ENCODE results near the gene CFAP65. TPM values are rescaled to one million over a fixed set of nuclear protein-coding genes. Genes with fewer than 3 reads are reported as not detected.

Gene CFAP65
- total RNA-seq, 1 experiment from 2014 or later = 0.33 TPM

- Histone ChIP-seq H3K9me3 (ENCODE audit: control insufficient read depth, insufficient read depth, low read depth, low read length) (no peaks in the 10 kb centered on the region), H3K36me3 (ENCODE audit: control insufficient read depth, insufficient read depth, low read length) (no peaks in the 10 kb centered on the region), H3K27me3 (ENCODE audit: control insufficient read depth, insufficient read depth, low read length) (peaks cover 7% of the 10 kb centered on the region; the same call in 1 of the 2 replicates), H3K4me3 (ENCODE audit: low read depth in 2 of 2, low read length in 2 of 2) (no peak overlapping the region), H3K4me1 (ENCODE audit: control insufficient read depth, insufficient read depth, low read length) (peaks cover 5% of the 10 kb centered on the region; the same call in 1 of the 2 replicates), H3K27ac (ENCODE audit: low read length) (no peak overlapping the region)
- ATAC-seq (no peak), DNase-seq (ENCODE audit: low read depth, low spot score) (no peak)
- ChIA-PET CTCF (no interaction called here), POLR2A (no interaction called here)
- intact Hi-C loops (cut with micrococcal nuclease; ENCODE audit: unreplicated experiment) = no loop called here
- BruUV-seq (replicated peaks) = no TSS peak
- in situ Hi-C loops (cut with HindIII; ENCODE audit: low pct_unique_long_range_greater_than_20kb, low sequenced_read_pairs) = no loop called here
- no peak for TF ChIP-seq POLR2AphosphoS5 (IDR thresholded peaks at IDR 0.05; ENCODE audit: low read depth, low read length)
- no peak for TF ChIP-seq SIN3A (IDR thresholded peaks at IDR 0.05; ENCODE audit: borderline replicate concordance, insufficient read depth, low read depth, low read length)
- no peak for TF ChIP-seq REST (IDR thresholded peaks at IDR 0.05; ENCODE audit: insufficient read depth in 1 of 2, low read depth in 2 of 2, low read length in 1 of 2)
- TF ChIP-seq TCF7L2 (IDR thresholded peaks at IDR 0.05; ENCODE audit: low read depth, low read length) = no peak
- TF ChIP-seq, protein P1, sequence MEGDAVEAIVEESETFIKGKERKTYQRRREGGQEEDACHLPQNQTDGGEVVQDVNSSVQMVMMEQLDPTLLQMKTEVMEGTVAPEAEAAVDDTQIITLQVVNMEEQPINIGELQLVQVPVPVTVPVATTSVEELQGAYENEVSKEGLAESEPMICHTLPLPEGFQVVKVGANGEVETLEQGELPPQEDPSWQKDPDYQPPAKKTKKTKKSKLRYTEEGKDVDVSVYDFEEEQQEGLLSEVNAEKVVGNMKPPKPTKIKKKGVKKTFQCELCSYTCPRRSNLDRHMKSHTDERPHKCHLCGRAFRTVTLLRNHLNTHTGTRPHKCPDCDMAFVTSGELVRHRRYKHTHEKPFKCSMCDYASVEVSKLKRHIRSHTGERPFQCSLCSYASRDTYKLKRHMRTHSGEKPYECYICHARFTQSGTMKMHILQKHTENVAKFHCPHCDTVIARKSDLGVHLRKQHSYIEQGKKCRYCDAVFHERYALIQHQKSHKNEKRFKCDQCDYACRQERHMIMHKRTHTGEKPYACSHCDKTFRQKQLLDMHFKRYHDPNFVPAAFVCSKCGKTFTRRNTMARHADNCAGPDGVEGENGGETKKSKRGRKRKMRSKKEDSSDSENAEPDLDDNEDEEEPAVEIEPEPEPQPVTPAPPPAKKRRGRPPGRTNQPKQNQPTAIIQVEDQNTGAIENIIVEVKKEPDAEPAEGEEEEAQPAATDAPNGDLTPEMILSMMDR (IDR thresholded peaks at IDR 0.05) = no peak
Measured at GRCh38 chr2:218975060-218975777, 66.1 kb downstream of the CFAP65 start.

- BruUV-seq (replicated peaks) = no TSS peak
- DNase-seq (ENCODE audit: low read depth, low spot score) = no peak
- ChIA-PET CTCF (no interaction called here), POLR2A (no interaction called here)
- Histone ChIP-seq H3K4me3 (ENCODE audit: low read depth in 2 of 2, low read length in 2 of 2) (no peak overlapping the region), H3K9me3 (ENCODE audit: control insufficient read depth, insufficient read depth, low read depth, low read length) (no peaks in the 10 kb centered on the region), H3K36me3 (ENCODE audit: control insufficient read depth, insufficient read depth, low read length) (no peaks in the 10 kb centered on the region), H3K4me1 (ENCODE audit: control insufficient read depth, insufficient read depth, low read length) (no peaks in the 10 kb centered on the region), H3K27me3 (ENCODE audit: control insufficient read depth, insufficient read depth, low read length) (peaks cover 7% of the 10 kb centered on the region), H3K27ac (ENCODE audit: low read length) (no peak overlapping the region)
- intact Hi-C loops (cut with micrococcal nuclease; ENCODE audit: unreplicated experiment) = no loop called here
- TF ChIP-seq SIN3A (IDR thresholded peaks at IDR 0.05; ENCODE audit: borderline replicate concordance, insufficient read depth, low read depth, low read length) = no peak
- in situ Hi-C loops (cut with HindIII; ENCODE audit: low pct_unique_long_range_greater_than_20kb, low sequenced_read_pairs) = no loop called here
- ATAC-seq = no peak
Measured at GRCh38 chr2:218970894-218971293, 70.4 kb downstream of the CFAP65 start.

DNA sequence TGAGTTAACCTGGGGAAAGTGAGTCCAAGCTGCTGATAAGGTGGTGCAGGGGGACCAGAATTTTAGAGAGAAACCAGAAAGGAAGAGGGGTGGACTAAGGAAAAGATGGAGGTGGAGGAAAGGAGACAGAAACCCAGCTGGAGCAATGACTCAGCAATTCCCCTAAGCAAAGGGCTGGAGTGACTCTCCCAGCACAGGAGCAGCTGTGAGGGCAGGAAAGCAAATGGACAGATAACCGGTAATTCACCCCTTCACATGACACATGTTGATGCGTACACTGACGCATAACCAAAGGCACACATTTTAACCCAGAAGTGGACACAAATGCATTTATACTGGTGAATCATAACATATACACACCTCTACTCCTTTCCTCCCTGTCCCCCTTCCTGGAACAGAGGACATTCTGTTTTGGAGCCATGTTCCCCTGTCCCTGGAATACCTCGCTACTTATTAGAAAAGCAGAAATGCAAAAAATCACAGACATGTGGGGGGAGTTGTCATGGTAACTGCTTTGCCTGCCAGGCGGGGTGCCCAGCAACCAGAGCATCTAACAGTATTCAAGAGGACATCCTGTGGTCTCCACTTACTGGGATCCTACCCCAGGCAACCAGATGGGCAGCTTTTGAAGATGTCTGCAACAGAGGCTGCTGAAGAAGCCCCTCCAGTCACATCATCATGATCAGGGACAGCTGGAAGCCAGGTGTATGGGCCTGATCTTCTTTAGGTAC lies 77.1 kb downstream of the CFAP65 start:
- H3K4me3 ChIP-seq (ENCODE audit: low read depth in 2 of 2, low read length in 2 of 2) = no peak overlapping the region
- no peaks in the 10 kb centered on the region for H3K9me3 ChIP-seq (ENCODE audit: control insufficient read depth, insufficient read depth, low read depth, low read length)
- no TSS peak for BruUV-seq (replicated peaks)
- H3K27ac ChIP-seq (ENCODE audit: low read length) = no peak overlapping the region
- TF ChIP-seq REST (IDR thresholded peaks at IDR 0.05; ENCODE audit: insufficient read depth in 1 of 2, low read depth in 2 of 2, low read length in 1 of 2) (no peak), POLR2AphosphoS5 (IDR thresholded peaks at IDR 0.05; ENCODE audit: low read depth, low read length) (no peak), SIN3A (IDR thresholded peaks at IDR 0.05; ENCODE audit: borderline replicate concordance, insufficient read depth, low read depth, low read length) (no peak), TCF7L2 (IDR thresholded peaks at IDR 0.05; ENCODE audit: low read depth, low read length) (no peak)
- TF ChIP-seq, protein P1 (IDR thresholded peaks at IDR 0.05) = no peak
- POLR2A ChIA-PET = no interaction called here
- DNase-seq (ENCODE audit: low read depth, low spot score) (no peak), ATAC-seq (no peak)
- no peaks in the 10 kb centered on the region for H3K36me3 ChIP-seq (ENCODE audit: control insufficient read depth, insufficient read depth, low read length)
- in situ Hi-C loops (cut with HindIII; ENCODE audit: low pct_unique_long_range_greater_than_20kb, low sequenced_read_pairs) (no loop called here), intact Hi-C loops (cut with micrococcal nuclease; ENCODE audit: unreplicated experiment) (no loop called here)
- H3K27me3 ChIP-seq (ENCODE audit: control insufficient read depth, insufficient read depth, low read length) = no peaks in the 10 kb centered on the region; the same call in 1 of the 2 replicates
- CTCF ChIA-PET = no interaction called here
- no peaks in the 10 kb centered on the region for H3K4me1 ChIP-seq (ENCODE audit: control insufficient read depth, insufficient read depth, low read length)

Data from Panc1 (cell line).